NCI-H2107 (cell line): ENCODE measurements around the gene PRKX.
"Not testable (repeated sequence)": the region's sequence is repeated elsewhere in the genome, so short reads cannot be mapped to it uniquely, and the experiment has no call there.

Experiments used
- DNase-seq: peaks from one replicate; lab custom pipeline; 2025; lab: John Stamatoyannopoulos, UW

Gene PRKX

DNA sequence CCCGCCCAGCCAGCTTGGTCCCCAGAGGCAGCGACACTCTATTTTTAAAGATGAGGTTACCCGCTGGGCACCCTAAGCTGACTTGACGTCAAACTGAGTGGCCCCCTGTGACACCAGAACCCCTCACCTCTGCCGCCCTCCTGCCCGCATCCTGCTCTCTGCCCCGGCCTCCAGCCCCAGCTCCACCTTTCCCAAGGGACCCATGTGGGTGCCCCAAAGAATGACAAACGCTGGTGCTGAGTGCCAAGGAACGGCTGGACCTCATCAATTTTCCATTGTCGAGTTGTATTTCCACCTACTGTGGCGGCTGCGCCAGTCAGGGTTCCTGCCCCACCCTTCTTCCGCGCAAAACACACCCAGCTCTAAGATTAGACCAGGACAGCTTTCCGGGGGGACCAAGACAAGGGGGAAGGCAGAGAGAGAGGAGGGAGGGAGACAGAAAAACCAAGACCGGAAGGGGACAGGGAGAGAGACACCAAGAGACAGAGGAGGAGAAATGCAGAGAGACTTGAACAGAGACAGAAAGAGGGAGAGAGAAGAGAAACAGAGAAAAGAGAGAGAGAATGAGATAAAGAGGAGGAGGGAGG lies 2.0 kb downstream of the PRKX start:
- DNase-seq = no peak

DNA sequence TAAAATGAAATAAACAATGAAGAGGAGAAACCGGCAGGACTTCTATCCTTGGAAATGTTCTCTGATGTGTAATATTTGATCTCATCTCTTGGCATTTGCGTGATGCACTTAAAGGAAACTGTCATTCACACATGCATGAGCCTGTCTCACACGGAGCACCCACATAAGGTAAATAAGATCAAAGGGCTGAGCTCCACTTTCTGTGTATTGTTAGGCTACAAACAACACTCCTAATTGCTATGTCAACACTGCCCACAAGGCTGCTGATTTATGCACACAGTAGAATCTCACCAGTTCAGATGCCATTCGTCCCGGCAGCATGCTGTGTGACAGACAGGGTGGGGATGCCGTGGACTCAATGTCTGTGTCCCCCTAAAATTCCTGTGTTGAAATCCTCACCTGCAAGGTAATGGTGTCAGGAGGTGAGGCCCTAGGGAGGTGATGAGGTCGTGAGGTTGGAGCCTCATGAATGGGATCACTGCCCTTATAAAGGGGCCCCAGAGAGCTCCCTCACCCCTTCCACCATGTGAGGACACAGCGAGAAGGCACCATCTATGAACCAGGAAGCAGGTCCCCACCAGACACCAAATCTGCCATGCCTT lies 5.7 kb downstream of the PRKX start:
- DNase-seq = not testable (repeated sequence)

DNA sequence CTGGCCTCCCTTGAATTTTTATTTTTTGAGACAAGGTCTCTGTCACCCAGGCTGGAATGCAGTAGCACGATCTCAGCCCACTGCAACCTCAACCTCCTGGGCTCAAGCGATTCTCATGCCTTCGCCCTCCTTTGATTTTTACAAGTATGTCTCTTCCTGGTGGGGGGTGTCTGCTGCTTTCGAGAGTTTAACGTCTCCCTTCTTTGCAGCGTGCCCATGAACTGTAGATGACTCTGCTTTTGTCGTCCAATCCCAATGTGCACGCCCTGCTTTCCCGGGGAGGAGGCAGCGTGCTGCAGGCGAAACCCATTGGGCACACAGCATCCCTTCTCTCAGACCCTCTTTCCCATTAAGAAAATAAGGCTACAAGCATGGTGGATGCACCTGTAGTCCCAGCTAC lies 7.0 kb downstream of the PRKX start:
- no peak for DNase-seq

DNA sequence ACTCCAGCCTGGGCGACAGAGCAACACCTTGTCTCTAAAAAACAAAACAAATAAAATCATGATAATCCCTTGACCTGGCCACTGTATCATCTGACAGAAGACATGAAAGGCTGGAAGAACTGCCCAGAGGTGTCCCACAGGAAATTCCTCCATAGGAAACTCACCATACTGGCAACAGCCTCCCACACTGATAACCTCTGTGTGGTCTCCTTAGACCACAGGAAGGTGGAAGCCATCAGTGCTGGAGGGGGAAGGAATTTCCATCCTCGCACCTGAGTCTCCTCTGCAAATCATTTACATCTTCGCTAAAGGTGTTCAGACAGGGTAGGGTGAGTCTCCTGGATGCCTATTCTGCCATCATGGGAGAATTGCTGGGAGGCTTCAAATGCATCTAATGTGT lies 10.2 kb downstream of the PRKX start:
- DNase-seq = not testable (repeated sequence)

DNA sequence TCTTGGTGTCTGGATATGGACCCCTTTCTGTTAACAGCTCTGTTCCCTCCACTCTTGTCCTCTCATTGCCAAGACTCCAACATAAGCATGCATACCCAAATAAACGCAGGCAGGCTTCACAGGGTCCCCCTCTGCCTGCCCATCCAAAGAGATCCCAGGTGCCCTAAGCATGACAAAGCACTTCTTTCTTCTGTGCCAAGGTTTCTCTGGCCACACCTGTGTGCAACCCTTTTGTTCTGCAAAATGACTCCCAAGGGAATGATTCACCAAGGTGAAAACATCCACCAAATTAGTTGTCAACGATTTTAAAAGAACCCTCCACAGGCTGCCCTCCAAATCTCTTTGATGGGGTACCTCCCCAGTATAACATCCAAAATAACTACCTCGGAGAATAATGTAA lies 11.4 kb downstream of the PRKX start:
- DNase-seq = not testable (repeated sequence)

DNA sequence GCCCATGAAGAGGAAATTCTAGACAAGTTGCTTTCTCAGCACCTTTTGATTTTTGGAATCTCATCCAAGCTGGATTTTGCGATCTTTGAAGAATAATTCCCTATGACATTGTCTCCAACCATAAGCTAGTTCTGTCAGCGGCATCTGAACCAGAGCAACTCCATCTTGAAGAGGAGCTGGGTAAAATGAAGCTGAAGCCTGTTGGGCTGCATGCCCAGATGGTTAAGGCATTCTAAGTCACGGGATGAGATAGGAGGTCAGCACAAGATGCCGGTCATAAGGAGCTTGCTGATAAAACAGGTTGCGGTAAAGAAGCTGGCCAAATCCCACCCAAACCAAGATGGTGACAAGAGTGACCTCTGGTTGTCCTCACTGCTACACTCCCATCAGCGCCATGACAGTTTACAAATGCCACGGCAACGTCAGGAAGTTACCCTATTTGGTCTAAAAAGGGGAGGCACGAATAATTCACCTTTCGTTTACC lies 12.0 kb downstream of the PRKX start:
- DNase-seq = not testable (repeated sequence)

DNA sequence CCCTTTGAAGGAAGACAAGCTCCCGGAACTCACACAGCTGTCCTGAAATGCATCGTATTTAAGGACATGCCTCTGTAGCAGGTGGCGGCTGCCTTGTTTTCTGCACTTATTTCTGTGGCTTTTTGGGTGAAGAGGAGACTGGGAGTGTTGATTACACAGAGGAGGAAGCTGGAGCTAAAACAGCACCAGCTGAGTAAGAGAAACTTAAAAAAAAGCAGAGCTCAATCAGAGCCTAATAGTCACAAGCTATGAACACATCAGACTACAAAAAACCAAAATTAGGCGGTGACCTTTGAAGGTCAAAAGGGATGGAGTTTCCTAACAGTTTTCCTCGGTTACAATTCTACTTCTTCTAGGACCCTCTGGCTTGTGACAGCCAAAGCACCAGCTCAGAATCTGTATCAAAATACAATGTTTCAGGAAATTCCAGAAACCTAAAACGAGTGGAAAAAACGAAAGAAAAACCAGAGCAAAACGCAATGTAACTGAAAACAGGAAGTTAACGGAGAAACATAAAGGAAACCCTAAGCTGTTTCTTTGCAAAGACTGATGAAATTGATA lies 13.5 kb downstream of the PRKX start:
- no peak for DNase-seq

DNA sequence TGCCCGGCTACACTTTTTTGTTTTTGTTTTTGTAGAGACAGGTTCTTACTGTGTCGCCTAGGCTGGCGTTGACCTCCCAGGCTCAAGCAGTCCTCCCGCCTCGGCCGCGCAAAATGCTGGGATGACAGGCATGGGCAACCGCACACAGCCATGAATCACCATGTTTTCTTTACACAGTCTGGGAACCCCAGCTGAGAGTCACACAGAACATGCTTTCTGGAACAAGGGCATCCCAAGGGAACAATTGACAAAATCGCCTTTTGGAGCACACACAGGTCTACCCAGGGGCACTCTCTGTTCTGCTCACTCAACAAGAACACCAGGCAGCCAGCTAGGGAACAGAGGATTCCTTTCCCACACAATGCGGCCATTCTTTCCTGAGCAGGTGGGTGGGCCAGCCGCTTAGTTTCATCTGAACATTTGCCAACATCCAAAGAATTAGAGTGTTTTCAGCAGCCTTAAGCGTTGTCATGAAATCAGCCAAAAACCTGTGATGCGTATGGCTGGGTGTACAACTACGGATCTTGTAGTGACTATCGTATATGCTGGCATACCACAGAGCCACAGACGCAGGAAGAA lies 15.7 kb downstream of the PRKX start:
- DNase-seq = peak; percentile 70

DNA sequence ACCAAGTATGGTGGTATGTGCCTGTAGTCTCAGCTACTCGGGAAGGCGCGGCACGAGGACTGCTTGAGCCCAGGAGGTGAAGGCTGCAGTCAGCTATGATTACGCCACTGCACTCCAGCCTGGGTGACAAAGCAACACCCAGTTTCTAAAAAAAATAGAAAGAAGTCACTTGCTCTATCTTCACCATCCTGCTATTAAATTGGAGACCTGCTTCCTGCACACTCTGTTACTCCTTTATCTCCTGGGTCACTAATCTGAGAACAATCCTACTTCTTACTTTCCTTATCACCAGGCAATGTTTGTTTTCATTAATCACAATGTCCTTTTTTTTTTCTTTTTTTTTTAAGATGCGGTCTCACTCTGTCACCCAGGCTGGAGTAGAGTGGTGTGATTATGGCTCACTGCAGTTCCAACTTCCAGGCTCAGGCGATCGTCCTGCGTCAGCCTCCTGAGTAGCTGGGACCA lies 16.2 kb downstream of the PRKX start:
- peak; percentile 62 for DNase-seq

DNA sequence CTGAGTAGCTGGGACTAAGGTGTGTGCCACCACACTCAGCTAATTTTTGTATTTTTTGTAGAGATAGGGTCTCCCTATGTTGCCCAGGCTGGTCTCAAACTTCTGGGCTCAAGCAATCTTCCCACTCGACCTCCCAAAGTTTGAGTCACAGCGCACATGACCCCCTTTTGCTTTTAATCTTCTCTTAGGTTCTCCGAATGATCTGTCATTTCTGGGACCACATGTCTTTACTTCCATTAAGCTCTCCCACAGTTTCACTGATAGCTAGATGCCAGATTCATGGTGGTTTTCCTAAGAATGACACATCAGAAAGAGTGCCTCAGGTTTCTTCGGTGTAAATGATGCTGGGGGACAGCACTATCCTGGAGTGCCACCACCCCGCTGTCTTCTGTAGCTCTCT lies 17.9 kb downstream of the PRKX start:
- DNase-seq = no peak

DNA sequence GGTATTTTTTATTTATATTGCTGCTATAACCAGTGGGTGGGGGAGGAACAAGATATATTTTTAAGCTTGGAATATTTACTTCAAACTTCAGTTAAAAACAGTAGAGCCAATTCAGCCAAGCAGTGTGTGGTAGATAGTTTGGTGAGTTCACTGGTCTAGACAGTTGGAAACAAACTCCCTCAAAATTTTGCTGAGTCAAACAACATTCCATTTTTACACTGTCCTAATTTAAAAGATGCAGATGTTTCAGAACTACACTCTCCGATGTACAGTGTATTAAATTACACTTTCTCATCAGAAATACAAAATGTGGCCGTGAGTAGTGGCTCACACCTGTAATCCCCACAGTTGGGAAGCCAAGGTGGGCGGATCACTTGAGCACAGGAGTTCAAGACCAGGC lies 23.3 kb downstream of the PRKX start:
- no peak for DNase-seq

DNA sequence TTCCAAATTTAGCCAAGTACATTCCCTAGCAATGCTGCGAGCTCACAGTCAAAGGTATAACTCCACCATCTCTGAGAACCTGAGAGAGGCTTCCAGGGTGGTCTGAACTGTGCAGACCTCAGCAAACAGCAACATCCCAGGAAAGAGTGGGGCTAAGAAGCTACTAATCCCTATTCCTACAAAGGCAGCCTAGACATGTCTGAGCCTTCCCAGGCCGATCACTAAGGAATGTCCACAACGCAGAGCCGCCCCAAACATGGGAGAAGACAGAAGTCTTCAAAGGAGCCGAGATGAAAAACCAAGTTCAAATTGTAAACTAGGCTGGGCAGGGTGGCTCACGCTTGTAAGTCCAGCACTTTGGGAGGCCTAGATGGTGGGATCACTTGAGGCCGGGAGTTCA lies 30.2 kb downstream of the PRKX start:
- DNase-seq = not testable (repeated sequence)

DNA sequence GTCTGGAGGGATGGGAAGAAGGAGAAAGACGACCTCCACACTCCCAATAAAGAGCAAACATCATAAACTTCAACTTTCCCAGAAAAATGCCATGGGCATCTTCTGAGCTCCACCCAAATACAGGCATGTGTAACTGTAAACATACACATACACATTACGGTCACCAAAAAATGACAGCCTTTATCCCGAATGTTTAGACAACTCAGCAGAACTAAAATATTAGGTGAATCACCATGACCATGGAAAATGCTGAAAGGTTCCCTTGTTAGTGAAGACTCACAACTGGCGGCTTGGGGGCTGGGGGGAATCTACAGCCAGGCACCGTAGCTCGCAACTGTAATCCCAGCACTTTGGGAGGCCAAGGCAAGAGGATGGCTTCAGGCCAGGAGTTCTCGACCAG lies 33.0 kb downstream of the PRKX start:
- DNase-seq = no peak

DNA sequence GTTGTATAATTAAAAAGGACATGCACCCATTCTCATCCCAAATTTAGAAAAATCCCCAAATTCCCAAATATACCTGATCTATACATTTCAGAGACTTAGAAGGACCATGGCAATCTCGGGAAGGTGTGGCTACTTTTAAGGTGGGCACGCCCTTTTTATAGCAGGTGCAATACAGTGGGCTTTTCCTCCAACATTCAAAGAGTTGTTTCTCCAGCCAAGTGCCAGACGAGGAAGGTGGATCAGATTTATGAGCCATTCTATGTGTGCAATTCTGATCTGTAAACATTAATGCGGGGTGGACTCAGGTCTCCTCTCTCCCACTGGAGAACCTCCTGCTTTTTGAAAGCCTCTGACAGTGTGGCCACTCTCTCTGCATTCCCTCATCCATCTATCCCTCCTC lies 33.8 kb downstream of the PRKX start:
- DNase-seq = no peak

DNA sequence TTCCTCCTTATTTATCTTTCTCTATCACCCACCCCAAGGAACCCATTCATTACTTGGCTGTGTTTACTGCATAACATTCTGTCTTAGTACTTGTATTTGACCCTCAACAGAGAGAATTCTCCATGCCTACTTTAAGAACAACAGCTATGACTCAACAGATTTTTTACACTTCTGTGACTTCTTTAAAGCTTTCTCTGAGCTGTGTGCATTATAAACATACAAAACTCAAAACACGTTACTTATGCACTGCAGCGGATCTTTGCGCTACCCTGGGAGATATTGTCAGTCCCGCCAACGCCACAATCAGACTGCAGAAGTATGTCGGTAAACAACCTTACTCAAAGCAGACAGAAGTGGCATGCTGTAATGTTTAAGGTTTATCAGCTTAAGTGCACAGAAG lies 35.1 kb downstream of the PRKX start:
- DNase-seq = no peak

DNA sequence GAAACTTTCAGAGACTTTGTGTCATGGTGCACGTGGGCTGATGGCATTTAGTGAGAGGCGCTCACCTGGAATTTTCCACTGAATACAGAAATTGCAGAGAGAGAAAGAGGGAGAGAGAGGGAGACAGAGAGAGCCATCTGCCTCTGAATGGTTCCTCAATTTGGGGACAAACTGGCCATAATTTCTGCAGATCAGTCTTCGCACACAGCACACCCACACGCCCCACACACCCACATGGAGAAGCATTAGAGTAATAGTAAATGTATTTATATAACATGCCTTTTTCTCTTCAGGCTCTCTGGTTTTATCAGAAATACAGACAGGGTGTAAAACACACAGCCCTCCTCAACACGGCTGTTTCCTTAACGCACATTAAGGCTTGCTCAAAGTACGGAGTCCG lies 38.6 kb downstream of the PRKX start:
- no peak for DNase-seq

DNA sequence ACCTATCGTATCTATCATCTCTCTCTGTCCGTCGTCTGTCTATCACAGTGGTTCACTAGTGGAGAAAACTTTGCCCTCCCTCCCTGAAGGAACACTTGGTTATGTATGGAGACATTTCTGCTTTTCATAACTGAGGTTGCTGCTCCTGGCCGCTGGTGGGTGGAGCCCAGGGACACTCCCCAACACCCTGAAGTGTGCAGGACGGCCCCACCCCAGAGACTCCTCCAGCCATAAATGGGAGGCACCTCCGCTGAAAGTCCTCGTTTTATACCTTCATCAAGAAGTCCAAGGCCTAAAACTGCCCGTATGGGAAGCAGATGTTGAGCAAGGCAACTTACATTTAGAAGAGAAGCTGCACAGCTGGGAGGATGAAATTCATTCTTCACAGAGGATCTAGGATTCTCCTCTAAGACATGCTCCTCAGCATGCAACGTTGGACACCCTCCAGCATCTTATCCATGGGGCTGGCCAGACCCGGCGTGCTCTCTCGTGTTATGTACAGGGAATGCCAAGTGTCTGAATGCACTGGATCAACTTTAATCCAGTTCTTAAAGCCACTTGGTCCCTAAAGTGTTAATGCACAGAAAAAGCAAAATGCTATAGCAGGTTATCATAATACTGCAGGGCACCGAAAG lies 43.5 kb downstream of the PRKX start:
- no peak for DNase-seq

DNA sequence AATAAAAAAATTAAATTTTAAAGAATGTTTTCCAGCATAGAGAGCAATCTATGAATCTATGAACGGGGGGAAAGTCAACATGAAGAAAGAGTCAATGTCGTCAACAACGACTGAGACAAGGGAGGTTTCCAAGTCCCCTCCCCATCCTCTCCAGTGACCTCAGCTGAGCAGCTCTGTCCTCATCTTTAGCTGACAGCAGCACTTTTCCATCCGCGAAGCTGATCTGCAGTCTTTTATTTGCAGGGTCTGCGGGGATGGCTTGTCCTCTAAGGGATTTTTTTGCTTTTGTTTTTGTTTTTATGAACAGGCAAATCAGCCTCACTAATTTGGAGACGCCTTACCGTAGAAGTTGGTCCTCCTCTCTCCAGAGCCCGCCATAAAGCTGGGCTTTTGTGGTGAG lies 46.5 kb downstream of the PRKX start:
- no peak for DNase-seq

DNA sequence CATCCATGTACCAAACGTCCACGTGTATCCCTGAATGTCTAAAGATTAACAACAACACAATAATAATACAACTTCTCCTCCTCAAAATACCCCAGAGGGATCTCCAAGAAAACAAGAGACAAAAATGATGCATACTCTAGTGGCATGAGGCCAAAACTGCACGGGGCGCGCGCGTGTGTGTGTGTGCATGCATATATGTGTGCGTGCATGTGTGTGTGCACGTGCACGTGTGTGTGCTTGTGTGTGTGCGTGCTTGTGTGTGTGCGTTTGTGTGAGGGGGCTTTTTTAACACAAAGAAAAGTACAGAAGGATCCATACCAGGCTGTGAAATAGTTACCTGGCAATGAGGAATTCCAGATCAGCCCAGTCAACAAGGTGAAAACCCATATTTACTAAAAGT lies 48.5 kb downstream of the PRKX start:
- no peak for DNase-seq

DNA sequence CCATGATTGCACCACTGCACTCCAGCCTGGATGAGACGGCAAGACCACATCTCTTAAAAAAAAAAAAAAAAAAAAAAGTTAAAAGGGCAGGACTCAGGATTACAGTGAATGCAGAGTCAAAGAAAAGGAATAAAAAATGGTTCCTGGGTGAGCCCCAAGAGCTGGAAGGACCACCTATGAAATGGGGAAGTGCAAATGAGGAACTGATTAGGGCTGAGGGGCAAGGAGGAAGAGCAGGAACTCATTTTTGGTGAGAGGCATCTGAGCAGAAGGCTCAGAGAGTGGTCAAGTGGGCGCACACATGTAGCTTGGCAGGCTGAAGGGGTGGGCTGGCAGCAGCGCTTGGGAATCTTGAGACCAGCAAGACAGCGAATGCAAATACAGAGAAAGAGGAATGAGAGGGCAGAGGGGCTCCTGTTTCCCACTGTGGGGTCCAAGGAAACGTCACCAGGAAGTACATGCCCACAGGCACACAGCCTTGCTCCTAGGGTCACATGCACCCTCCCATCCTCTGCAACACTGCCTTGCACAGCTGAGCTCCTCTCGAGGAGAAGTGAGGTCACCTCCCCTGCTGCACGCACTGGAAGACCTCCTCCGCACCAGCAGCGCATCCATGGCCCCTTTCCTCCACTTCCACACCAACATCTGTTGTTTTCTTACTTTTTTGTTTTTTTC lies 49.7 kb downstream of the PRKX start:
- not testable (repeated sequence) for DNase-seq

DNA sequence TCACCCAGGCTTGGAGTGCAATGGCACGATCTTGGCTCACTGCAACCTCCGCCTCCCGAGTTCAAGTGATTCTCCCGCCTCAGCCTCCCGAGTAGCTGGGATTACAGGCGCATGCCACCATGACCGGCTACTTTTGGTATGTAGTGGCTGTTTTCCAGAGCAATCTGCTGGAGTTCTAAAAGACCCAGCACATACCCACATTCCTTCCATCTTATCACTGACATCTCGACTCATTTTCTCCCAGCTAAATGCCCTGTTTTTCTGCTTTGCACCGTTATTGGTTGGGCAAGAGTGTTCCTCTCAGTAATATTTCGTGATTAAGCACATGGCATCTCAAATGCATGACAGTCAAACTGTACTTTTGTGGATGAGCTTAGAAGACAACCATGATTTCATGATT lies 53.7 kb downstream of the PRKX start:
- DNase-seq = no peak

DNA sequence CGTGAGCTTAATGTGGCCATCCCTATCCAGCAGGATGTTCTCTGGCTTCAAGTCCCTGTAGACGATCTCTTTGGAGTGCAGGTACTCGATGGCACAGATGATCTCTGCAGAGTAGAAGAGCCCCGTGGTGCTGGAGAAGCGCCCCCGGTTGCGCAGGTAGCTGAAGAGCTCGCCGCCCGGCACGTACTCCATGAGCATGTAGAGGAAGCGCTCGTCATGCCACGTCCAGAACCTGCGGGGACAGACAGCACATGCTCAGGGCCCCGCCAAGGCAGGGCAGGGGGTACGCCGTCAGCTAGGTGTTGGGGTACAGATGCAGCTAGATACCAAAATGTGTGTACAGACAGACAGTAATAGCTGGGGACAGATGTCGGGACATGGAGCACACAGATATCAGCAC lies 58.3 kb downstream of the PRKX start:
- no peak for DNase-seq
